Measurements from ENCODE around the gene ENPP6. TPM values are rescaled to one million over a fixed set of nuclear protein-coding genes. Genes with fewer than 3 reads are reported as not detected.

Gene ENPP6
- total RNA-seq = under 0.01 TPM in 1 of 2 replicates, not detected in the other

- DNase-seq (ENCODE audit: insufficient read length, low spot score, missing footprints) = no peak
- Histone ChIP-seq H3K79me2 (ENCODE audit: insufficient read depth, low read length) (no peaks in the 10 kb centered on the region), H3K36me3 (ENCODE audit: insufficient read depth, low read length) (no peaks in the 10 kb centered on the region), H3K9me3 (ENCODE audit: low read depth, low read length) (no peaks in the 10 kb centered on the region), H3K27ac (ENCODE audit: low read depth, low read length) (no peak within 1 kb of the TSS), H4K20me1 (ENCODE audit: insufficient read depth, low read length) (no peaks in the 10 kb centered on the region), H3K27me3 (ENCODE audit: insufficient read depth, low read length) (peaks cover 7% of the 10 kb centered on the region), H3K4me3 (ENCODE audit: insufficient read depth, low read length) (no peak within 1 kb of the TSS), H3K4me1 (ENCODE audit: insufficient read depth, low read length) (no peaks in the 10 kb centered on the region), H2AFZ (ENCODE audit: low read length) (no peak within 1 kb of the TSS), H3K4me2 (ENCODE audit: insufficient read depth, low read length) (no peak within 1 kb of the TSS)
- TF ChIP-seq, protein P1, sequence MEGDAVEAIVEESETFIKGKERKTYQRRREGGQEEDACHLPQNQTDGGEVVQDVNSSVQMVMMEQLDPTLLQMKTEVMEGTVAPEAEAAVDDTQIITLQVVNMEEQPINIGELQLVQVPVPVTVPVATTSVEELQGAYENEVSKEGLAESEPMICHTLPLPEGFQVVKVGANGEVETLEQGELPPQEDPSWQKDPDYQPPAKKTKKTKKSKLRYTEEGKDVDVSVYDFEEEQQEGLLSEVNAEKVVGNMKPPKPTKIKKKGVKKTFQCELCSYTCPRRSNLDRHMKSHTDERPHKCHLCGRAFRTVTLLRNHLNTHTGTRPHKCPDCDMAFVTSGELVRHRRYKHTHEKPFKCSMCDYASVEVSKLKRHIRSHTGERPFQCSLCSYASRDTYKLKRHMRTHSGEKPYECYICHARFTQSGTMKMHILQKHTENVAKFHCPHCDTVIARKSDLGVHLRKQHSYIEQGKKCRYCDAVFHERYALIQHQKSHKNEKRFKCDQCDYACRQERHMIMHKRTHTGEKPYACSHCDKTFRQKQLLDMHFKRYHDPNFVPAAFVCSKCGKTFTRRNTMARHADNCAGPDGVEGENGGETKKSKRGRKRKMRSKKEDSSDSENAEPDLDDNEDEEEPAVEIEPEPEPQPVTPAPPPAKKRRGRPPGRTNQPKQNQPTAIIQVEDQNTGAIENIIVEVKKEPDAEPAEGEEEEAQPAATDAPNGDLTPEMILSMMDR (IDR thresholded peaks at IDR 0.05; ENCODE audit: extremely low read depth, low read depth, low read length) = no peak
Measured at GRCh38 chr4:184217634-184218033, at the start of gene ENPP6. ENPP6 (minus strand) TSS chr4:184217873; CDS start chr4:184217819, 54 bp downstream.

GRCh38 chr4:184267206-184267608, 49.5 kb upstream of the ENPP6 start:
- Histone ChIP-seq H3K27ac (ENCODE audit: low read depth, low read length) (peak overlapping the region; percentile 93), H3K36me3 (ENCODE audit: insufficient read depth, low read length) (no peaks in the 10 kb centered on the region), H3K27me3 (ENCODE audit: insufficient read depth, low read length) (no peaks in the 10 kb centered on the region), H3K4me2 (ENCODE audit: insufficient read depth, low read length) (no peak overlapping the region), H4K20me1 (ENCODE audit: insufficient read depth, low read length) (no peaks in the 10 kb centered on the region), H3K9me3 (ENCODE audit: low read depth, low read length) (no peaks in the 10 kb centered on the region), H3K4me1 (ENCODE audit: insufficient read depth, low read length) (peaks cover 42% of the 10 kb centered on the region), H2AFZ (ENCODE audit: low read length) (no peak overlapping the region), H3K79me2 (ENCODE audit: insufficient read depth, low read length) (no peaks in the 10 kb centered on the region), H3K4me3 (ENCODE audit: insufficient read depth, low read length) (no peak overlapping the region)
- peak; percentile 72 for DNase-seq (ENCODE audit: insufficient read length, low spot score, missing footprints)
- TF ChIP-seq, protein P1 (IDR thresholded peaks at IDR 0.05; ENCODE audit: extremely low read depth, low read depth, low read length) = no peak

- TF ChIP-seq, protein P1 (IDR thresholded peaks at IDR 0.05; ENCODE audit: extremely low read depth, low read depth, low read length) = no peak
- Histone ChIP-seq H3K27ac (ENCODE audit: low read depth, low read length) (no peak overlapping the region), H2AFZ (ENCODE audit: low read length) (peak overlapping the region; percentile 8), H3K9me3 (ENCODE audit: low read depth, low read length) (no peaks in the 10 kb centered on the region), H3K27me3 (ENCODE audit: insufficient read depth, low read length) (no peaks in the 10 kb centered on the region), H3K4me2 (ENCODE audit: insufficient read depth, low read length) (peak overlapping the region; percentile 3), H3K4me3 (ENCODE audit: insufficient read depth, low read length) (no peak overlapping the region), H4K20me1 (ENCODE audit: insufficient read depth, low read length) (no peaks in the 10 kb centered on the region), H3K36me3 (ENCODE audit: insufficient read depth, low read length) (no peaks in the 10 kb centered on the region), H3K79me2 (ENCODE audit: insufficient read depth, low read length) (no peaks in the 10 kb centered on the region), H3K4me1 (ENCODE audit: insufficient read depth, low read length) (peaks cover 42% of the 10 kb centered on the region)
- no peak for DNase-seq (ENCODE audit: insufficient read length, low spot score, missing footprints)
Measured at GRCh38 chr4:184265546-184266351, 48.1 kb upstream of the ENPP6 start.

- TF ChIP-seq, protein P1 (IDR thresholded peaks at IDR 0.05; ENCODE audit: extremely low read depth, low read depth, low read length) = peak; percentile 90
- Histone ChIP-seq H3K4me3 (ENCODE audit: insufficient read depth, low read length) (peak overlapping the region; percentile 26), H3K4me2 (ENCODE audit: insufficient read depth, low read length) (peak overlapping the region; percentile 34)
Measured at GRCh38 chr4:184263910-184264732, 46.4 kb upstream of the ENPP6 start.

More at GRCh38 chr4:184263910-184264732, 46.4 kb upstream of the ENPP6 start:
- Histone ChIP-seq H3K9me3 (ENCODE audit: low read depth, low read length) (no peaks in the 10 kb centered on the region), H3K4me1 (ENCODE audit: insufficient read depth, low read length) (peaks cover 42% of the 10 kb centered on the region), H3K27me3 (ENCODE audit: insufficient read depth, low read length) (no peaks in the 10 kb centered on the region), H3K79me2 (ENCODE audit: insufficient read depth, low read length) (no peaks in the 10 kb centered on the region), H3K36me3 (ENCODE audit: insufficient read depth, low read length) (no peaks in the 10 kb centered on the region), H3K27ac (ENCODE audit: low read depth, low read length) (peak overlapping the region; percentile 25), H2AFZ (ENCODE audit: low read length) (peak overlapping the region; percentile 89), H4K20me1 (ENCODE audit: insufficient read depth, low read length) (no peaks in the 10 kb centered on the region)
- DNase-seq (ENCODE audit: insufficient read length, low spot score, missing footprints) = no peak

Measured in osteoblast (primary cell).